GM21360 (cell line): Measurements from ENCODE around the gene GNG7.

ENCODE experiments used
- ATAC-seq: cut with Tn5 transposase; IDR thresholded peaks from one replicate; pipeline ENCODE4 v1.9.1; 2021; ENCODE audit warnings: mild to moderate bottlenecking, moderate library complexity; ENCODE audit not compliant: unreplicated experiment

Gene GNG7

DNA sequence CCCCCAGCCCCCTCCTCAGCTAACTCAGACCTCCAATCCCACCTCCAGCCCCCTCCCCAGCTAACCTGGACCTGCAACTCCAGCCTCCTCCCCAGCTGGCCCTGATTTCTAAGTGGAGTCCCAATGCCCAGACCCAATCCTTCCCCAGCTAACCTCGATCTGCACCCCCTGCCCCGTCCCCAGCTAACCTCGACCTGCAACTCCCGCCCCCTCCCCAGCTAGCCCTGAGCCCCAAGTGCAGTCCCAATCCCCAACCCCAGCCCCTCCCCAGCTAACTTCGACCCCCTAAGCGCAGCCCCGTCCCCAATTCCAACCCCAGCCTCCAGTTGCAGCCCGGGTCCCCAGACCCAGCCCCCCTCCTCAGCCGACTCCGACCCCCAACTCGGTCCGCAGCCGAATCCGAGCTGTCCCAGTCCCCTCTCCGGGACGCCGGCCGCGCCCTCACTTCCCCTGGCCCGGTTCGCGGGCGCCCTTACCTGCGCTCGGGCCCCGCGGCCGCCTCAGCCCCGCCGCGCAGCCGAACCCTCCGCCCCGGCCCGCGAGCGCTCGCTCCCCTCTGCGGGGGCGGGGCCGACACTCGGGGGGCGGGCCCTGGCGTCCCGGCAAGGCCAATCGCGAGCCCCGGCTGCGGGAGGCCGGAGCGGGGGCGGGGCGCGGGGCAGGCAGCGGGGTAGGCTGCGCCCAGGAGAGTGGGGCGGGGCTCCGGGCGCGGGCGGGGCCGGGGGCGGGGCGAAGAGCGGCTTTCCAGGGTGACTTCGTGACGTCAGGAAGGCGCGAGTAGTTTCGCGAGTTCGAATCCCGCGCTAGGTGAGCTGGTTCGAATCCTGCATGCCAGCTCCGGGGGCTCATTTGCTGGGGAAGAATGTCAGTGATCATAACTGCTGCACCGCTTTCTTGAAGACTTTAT is at the start of gene GNG7:
Gene GNG7, minus strand, starts transcription at position 525 of the 907 bp plus-strand sequence. CDS start 182,006 bp downstream, outside the sequence.
- peak; percentile 75 for ATAC-seq

- no peak for ATAC-seq
Observed at GRCh38 chr19:2751438-2751830, 48.9 kb upstream of the GNG7 start.

- no peak for ATAC-seq
Observed at GRCh38 chr19:2750808-2751437, 48.4 kb upstream of the GNG7 start.

DNA sequence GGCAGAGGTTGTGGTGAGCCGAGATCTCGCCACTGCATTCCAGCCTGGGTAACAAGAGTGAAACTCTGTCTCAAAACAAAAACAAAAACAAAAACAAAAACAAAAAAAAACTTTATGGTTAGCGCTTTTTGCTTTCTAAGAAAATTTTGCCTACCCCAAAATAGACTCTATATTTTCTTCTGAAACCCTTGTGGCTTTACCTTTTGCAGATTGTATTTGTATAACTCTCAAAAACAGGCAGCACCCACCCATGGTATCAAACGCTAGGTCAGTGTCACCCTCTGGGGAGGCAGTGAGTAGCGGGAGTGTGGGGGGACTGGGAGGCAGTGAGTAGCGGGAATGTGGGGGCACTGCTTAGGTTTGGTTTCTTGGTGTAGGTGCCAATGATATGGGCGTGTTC is 44.9 kb upstream of the GNG7 start:
- ATAC-seq: no peak

DNA sequence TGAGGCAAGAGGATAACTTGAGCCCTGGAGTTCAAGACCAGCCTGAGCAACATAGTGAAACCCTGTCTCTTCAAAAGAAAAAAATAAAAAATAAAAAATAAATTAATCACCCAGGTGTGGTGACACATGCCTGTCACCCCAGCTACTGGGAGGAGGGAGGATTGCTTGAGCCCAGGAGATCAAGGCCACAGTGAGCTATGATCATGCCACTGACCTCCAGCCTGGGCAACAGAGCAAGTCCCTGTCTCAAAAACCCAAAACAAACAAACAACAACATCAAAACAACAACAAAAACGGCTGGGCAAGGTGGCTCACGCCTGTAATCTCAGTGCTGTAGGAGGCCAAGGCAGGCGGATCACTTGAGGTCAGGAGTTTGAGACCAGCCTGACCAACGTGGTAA is 41.6 kb upstream of the GNG7 start:
- no peak for ATAC-seq

- ATAC-seq: no peak
Observed at GRCh38 chr19:2743099-2743498, 40.6 kb upstream of the GNG7 start.

GRCh38 chr19:2740314-2740656 is 37.8 kb upstream of the GNG7 start:
- no peak for ATAC-seq

DNA sequence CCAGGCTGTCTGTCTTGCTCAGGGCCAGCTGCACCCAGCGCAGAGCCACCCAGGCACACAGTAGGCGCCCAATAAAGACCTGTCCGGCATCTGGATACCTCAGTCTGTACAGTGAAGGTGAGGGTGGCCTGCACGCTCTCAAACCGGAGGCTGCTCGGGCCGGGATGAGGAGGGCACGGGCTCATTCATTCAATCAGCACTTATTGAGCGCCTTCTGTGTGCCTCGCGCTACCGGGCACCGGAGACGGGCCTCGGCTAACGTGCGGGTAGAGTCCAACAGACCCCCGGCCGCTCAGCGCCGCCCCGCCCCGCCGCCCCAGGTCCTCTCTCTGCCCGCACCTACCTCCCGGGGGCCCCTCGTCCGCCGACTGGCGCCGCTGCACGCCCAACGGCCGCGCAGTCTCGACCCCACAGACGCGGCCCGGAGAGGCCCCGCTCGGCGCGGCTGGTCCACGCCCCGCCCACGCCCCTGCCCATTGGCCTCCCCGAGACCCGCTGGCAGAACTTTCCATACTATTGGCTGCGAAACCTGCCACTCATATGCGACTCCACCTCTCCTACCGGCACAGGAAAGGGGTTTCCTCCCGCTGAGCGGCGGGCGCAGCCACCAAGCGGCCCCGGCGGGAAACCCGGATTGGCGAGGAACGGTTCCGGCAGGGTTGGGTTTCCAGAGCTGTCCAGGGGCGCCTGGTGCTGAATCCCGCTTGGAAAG is 37.3 kb upstream of the GNG7 start, which contains the start of gene SLC39A3:
Gene SLC39A3, minus strand, starts transcription at position 416 of the 712 bp plus-strand sequence. CDS start 2,760 bp downstream, outside the sequence.
- peak; percentile 84 for ATAC-seq

DNA sequence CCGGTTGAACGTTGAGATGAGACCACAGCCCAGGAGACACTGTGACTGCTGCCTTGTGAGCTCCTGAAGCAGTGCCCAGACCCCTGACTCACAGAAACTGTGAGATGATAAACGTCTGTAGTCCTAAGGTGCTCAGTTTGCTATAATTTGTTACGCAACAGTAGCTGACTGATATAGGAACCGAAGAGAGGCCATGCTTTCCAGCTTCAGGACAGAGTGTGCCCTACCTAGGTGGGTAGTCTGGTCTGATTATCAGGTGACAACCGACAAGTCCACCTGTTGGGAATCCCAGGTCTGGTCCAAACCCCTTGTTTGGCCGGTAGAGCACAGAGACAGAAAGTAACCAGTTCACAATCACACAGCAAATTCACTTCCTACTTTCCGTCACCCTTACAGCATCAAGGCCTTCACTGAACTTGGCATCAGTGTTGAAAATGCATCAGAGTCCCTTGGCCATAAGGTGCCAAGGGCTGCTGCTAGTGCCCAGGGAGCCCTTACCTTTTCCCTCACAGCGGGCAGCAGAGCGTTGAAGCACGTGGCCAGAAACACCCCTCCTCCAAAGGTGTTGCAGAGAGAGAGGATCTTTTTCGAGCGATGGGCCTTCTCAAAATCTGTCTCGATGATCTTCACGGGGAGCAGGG is 34.2 kb upstream of the GNG7 start:
- no peak for ATAC-seq

GRCh38 chr19:2735374-2735773 is 32.9 kb upstream of the GNG7 start:
- ATAC-seq: no peak

- no peak for ATAC-seq
Observed at GRCh38 chr19:2734589-2735288, 32.2 kb upstream of the GNG7 start.

DNA sequence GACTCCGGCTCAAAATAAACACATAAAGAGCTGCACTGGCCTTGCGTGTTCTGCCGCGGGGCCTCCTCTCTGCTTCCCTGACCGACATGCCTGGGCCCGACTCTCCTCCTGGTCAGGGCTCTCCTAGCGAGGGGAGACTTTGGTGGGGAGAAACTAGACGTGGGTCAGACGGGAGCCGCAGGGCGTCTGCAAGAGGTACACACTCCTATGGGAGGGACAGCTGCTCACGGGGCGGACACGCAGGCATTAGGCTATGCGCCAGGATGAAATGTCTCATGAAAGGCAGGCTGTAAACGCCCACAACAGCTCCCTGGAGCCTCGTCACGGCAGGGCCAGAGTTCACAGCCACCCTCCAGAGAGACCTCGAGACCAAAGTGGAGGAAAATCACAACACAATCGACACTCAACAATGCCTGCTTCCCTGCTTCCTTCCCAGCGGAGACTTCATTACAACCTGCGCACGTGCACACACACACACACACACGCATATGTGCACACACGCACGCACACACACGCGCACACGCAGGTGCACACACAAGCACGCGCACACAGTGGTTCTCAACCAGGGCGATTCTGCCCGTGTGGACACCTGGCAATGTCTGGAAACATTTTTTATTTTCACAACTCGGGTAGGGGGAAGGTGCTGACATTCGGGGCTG is 31.6 kb upstream of the GNG7 start:
- ATAC-seq: no peak

DNA sequence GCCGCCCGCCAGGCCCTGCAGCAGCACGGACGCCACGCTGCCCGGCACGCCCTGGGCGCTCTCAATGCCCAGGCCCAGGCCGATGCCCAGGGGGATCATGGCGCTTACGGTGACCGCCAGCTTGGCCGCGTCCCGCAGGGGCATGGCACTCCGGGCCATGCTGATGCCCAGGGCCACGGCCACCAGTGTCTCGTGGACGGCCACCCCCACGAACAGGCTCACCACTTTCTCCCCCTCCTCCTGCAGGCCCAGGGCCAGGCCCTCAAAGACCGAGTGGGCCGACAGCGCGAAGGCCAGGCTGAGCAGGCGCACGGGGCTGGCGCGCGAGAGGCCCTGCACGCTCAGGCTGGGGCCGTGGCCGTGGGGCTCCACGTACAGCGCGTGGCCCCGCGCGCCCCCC is 30.4 kb upstream of the GNG7 start:
- ATAC-seq: no peak

DNA sequence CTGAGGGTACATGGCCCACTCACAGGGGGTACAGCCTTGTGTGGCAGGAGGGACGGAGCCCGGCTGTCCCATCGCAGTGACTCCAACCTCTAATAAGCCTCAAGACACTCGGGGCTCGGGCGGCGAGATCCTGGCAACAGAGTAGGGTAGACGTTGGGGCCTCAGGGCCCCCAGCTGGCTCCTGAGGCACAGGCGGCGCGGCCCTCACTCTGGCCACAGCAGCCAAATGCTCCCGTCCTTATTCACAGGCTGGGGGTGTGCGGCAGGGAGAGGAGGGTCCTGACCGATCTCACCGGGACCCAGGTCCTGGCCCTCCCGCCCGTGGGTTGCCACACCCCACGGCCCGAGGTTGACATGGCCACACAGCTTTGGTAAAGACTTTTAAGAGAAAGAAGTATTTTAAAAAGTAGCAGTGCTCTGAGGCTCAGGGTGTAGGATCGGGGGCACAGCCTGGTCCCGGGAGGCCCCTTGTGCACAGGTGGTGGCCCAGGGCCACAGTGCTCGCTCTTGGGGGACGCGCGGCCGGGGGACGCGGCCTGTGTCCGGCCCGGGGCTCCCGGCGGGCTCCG is 29.7 kb upstream of the GNG7 start:
- no peak for ATAC-seq

DNA sequence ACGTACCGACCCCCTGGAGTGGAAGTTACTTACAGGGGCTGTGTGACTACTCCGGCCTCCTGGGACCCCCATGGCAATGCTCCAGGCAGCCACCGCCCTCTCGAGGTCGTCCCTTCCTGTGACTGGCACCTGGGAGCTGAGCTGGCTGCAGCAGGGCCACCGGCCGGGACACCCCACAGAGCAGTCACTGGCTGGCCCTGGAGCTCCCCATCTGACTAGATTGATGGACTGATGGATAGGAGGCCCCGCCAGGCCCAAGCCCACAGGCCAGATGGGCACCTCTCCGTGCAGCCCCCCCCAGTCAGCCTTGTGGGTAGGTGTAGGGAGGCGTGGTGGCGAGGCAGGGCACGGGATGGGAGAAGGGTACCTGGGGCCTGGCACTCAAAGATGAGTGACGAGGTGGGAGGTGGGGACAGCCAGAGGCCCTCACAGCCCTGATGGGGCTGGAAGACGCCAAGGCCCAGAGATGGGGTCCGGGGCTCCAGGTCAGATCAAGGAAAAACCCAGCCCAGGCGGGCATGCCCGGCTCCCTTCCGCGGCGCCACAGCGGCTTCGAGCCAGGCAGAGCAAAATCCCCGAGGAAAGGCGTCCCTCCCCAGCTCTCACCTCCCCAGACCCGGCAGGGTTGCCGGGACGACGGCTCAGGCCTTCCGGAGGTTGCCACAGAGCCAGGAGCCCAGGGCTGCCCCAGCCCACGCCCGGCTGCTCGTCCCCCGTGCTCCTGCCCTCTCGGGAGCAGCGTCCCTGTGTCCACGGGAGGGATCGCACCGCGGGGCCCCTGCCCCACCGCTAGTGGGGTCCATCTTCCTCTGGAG is 28.9 kb upstream of the GNG7 start:
- ATAC-seq: no peak

DNA sequence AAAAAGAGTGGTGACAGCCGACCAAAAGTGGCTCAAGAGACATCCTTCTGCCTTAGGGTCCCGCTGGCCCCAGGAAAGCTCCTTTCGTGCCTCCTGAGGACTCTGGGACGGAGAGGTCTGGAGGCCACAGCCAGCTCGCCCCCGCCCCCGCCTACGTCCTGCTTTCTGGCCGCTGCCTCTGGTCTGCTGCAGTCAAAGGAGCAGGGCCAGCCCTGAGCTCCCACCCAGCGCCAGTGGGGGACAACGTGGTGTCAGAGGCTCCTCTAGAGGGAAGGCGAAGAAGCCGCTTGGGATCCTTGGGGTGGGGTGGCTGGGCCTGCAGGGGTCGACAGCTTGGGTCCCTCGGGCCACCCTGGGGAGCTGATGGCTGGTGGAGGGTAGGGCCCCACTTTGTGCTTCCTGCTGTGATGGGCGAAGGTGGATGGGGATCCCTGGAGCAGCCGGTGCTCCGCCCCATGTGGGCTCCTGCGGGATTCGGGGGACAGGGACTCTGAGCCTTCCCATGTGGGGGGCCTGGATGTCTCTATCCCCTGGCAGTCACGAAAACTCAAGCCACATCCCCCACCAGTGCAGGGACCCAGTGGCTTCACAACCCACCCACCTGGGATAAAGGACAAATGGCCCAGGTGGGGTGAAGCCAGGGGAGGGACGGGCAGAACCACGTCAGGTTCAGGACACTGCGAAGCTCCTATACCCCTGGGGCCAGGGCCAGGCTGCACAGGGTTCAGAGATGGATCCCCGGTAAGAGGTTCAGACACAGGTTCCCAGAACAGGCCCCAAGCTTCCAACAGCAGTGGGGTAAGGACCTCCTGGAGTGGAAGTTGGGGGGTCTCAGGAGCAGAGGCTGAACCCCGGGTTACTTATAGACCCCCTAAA is 27.7 kb upstream of the GNG7 start:
- ATAC-seq: no peak

- no peak for ATAC-seq
Observed at GRCh38 chr19:2728783-2729387, 26.4 kb upstream of the GNG7 start.

DNA sequence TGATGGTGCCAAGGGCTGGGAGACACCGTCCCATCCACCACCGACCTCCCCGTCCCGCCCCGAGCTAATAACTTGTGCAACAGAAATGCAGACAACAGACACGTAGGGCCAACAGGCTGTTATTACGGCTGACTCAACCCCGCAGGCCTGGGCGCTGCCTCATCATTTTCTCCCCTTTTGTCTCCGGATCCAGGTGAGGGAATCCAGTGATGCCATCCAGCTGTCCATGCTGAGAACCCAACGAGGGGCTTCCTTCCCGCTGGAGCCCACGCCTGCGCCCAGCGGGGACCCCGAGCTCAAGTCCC is 25.1 kb upstream of the GNG7 start:
- ATAC-seq: no peak
